WI38 (cell line): ENCODE data around the gene CSNK1G1.

Source experiments
- H3K4me3 ChIP-seq: 2 replicates; pipeline ENCODE4 v1.5.1; 2011; ENCODE audit warnings: low read depth, mild to moderate bottlenecking, control low read depth, low read length
- CTCF ChIP-seq: IDR thresholded peaks from 2 replicates; pipeline ENCODE4 v1.5.1; 2012; ENCODE audit warnings: low read depth, mild to moderate bottlenecking, control low read depth, low read length

Gene CSNK1G1

GRCh38 chr15:64141798-64142512 lies 214.0 kb downstream of the CSNK1G1 start:
- TF ChIP-seq CTCF: no peak
- H3K4me3 ChIP-seq: no peak overlapping the region

- no peak overlapping the region for H3K4me3 ChIP-seq
- no peak for TF ChIP-seq CTCF
Measured at GRCh38 chr15:64138331-64138941, 217.5 kb downstream of the CSNK1G1 start.

GRCh38 chr15:64137226-64137833 lies 218.6 kb downstream of the CSNK1G1 start:
- no peak for TF ChIP-seq CTCF
- H3K4me3 ChIP-seq: no peak overlapping the region

- H3K4me3 ChIP-seq: no peak overlapping the region
- TF ChIP-seq CTCF: no peak
Measured at GRCh38 chr15:64136347-64136746, 219.6 kb downstream of the CSNK1G1 start.

GRCh38 chr15:64134345-64134829 lies 221.6 kb downstream of the CSNK1G1 start:
- no peak overlapping the region for H3K4me3 ChIP-seq
- no peak for TF ChIP-seq CTCF

GRCh38 chr15:64133623-64134344 lies 222.2 kb downstream of the CSNK1G1 start:
- no peak for TF ChIP-seq CTCF
- H3K4me3 ChIP-seq: no peak overlapping the region
